ENCODE measurements around the gene HJV.

DNA sequence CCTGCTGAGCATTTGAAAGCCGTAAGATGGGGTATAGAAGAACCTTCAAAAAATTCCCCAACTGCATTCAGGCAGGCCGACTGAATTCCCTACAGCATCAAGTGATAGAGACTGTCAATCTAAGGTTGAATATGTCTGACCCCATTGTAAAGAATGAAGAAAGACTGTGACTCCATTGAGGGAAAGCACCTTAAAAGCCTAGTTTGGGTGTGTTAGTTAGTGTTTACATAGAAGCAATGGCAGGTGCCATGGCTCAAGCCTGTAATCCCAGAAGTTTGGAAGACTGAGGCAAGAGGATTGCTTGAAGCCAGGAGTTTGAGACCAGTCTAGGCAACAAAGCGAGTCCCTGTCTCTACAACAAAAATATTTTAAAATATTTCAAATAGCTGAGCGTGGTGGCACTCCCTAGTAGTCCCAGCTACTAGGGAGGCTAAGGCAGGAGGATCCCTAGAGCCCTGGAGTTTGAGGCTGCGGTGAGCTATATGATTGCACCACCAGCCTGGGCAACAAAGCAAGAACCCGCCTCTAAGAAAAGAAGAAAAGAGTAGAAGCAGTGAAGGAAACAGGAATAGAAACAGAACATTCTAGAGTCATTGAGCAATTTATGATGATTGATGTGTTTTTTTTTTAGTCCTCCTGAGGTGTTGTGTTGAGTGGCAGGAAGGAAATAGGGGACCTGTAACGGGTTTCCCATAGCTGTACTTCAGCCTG, 41.6 kb downstream of the HJV start:
- TF ChIP-seq POLR2AphosphoS5 (IDR thresholded peaks at IDR 0.05; ENCODE audit: low read depth, low read length) (no peak), RAD21 (IDR thresholded peaks at IDR 0.05; ENCODE audit: low read depth) (no peak), EZH2 (IDR thresholded peaks at IDR 0.05) (no peak), ELF1 (IDR thresholded peaks at IDR 0.05; ENCODE audit: borderline replicate concordance, low read depth) (no peak), CEBPB (IDR thresholded peaks at IDR 0.05; ENCODE audit: low read depth) (0 out of 2 replicates have a peak, but pooled peaks have one; percentile 37), ZNF274 (IDR thresholded peaks at IDR 0.05; ENCODE audit: low read depth, low read length) (no peak)
- TF ChIP-seq, protein P1, sequence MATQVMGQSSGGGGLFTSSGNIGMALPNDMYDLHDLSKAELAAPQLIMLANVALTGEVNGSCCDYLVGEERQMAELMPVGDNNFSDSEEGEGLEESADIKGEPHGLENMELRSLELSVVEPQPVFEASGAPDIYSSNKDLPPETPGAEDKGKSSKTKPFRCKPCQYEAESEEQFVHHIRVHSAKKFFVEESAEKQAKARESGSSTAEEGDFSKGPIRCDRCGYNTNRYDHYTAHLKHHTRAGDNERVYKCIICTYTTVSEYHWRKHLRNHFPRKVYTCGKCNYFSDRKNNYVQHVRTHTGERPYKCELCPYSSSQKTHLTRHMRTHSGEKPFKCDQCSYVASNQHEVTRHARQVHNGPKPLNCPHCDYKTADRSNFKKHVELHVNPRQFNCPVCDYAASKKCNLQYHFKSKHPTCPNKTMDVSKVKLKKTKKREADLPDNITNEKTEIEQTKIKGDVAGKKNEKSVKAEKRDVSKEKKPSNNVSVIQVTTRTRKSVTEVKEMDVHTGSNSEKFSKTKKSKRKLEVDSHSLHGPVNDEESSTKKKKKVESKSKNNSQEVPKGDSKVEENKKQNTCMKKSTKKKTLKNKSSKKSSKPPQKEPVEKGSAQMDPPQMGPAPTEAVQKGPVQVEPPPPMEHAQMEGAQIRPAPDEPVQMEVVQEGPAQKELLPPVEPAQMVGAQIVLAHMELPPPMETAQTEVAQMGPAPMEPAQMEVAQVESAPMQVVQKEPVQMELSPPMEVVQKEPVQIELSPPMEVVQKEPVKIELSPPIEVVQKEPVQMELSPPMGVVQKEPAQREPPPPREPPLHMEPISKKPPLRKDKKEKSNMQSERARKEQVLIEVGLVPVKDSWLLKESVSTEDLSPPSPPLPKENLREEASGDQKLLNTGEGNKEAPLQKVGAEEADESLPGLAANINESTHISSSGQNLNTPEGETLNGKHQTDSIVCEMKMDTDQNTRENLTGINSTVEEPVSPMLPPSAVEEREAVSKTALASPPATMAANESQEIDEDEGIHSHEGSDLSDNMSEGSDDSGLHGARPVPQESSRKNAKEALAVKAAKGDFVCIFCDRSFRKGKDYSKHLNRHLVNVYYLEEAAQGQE (IDR thresholded peaks at IDR 0.05; ENCODE audit: low read depth): no peak
- TF ChIP-seq, protein P2, sequence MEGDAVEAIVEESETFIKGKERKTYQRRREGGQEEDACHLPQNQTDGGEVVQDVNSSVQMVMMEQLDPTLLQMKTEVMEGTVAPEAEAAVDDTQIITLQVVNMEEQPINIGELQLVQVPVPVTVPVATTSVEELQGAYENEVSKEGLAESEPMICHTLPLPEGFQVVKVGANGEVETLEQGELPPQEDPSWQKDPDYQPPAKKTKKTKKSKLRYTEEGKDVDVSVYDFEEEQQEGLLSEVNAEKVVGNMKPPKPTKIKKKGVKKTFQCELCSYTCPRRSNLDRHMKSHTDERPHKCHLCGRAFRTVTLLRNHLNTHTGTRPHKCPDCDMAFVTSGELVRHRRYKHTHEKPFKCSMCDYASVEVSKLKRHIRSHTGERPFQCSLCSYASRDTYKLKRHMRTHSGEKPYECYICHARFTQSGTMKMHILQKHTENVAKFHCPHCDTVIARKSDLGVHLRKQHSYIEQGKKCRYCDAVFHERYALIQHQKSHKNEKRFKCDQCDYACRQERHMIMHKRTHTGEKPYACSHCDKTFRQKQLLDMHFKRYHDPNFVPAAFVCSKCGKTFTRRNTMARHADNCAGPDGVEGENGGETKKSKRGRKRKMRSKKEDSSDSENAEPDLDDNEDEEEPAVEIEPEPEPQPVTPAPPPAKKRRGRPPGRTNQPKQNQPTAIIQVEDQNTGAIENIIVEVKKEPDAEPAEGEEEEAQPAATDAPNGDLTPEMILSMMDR (IDR thresholded peaks at IDR 0.05 in 2 of 3, conservative IDR thresholded peaks at IDR 0.05 in 1 of 3; ENCODE audit: borderline replicate concordance in 1 of 3, insufficient read depth in 1 of 3, low read depth in 2 of 3, low read length in 2 of 3): no peak
- TF ChIP-seq, protein P3, sequence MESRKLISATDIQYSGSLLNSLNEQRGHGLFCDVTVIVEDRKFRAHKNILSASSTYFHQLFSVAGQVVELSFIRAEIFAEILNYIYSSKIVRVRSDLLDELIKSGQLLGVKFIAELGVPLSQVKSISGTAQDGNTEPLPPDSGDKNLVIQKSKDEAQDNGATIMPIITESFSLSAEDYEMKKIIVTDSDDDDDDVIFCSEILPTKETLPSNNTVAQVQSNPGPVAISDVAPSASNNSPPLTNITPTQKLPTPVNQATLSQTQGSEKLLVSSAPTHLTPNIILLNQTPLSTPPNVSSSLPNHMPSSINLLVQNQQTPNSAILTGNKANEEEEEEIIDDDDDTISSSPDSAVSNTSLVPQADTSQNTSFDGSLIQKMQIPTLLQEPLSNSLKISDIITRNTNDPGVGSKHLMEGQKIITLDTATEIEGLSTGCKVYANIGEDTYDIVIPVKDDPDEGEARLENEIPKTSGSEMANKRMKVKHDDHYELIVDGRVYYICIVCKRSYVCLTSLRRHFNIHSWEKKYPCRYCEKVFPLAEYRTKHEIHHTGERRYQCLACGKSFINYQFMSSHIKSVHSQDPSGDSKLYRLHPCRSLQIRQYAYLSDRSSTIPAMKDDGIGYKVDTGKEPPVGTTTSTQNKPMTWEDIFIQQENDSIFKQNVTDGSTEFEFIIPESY (IDR thresholded peaks at IDR 0.05; ENCODE audit: extremely low read depth, insufficient replicate concordance, low read length): no peak
